OCI-M2 (cell line): ENCODE results near the gene HOXA2.

Experiments
- DNase-seq: peaks from one replicate; lab custom pipeline; 2025; ENCODE audit not compliant: unreplicated experiment; lab: John Stamatoyannopoulos, UW

Gene HOXA2

GRCh38 chr7:27112955-27113949, 10.8 kb upstream of the HOXA2 start:
- no peak for DNase-seq

- DNase-seq, result no peak
Observed at GRCh38 chr7:27112361-27112760, 9.9 kb upstream of the HOXA2 start.

- DNase-seq, result no peak
Observed at GRCh38 chr7:27111751-27112277, 9.3 kb upstream of the HOXA2 start.

GRCh38 chr7:27111042-27111750, 8.7 kb upstream of the HOXA2 start:
- DNase-seq, result no peak

- DNase-seq, result no peak
Observed at GRCh38 chr7:27110186-27111031, 7.9 kb upstream of the HOXA2 start.

- DNase-seq, result no peak
Observed at GRCh38 chr7:27109466-27110185, 7.1 kb upstream of the HOXA2 start.

- no peak for DNase-seq
Observed at GRCh38 chr7:27108390-27109127, 6.1 kb upstream of the HOXA2 start.

GRCh38 chr7:27107391-27108381, 5.2 kb upstream of the HOXA2 start:
- DNase-seq, result no peak

- DNase-seq, result no peak
Observed at GRCh38 chr7:27106901-27107240, 4.4 kb upstream of the HOXA2 start.

GRCh38 chr7:27106181-27106900, 3.9 kb upstream of the HOXA2 start:
- no peak for DNase-seq

GRCh38 chr7:27105301-27106031, 3.0 kb upstream of the HOXA2 start:
- no peak for DNase-seq

- DNase-seq, result no peak
Observed at GRCh38 chr7:27104341-27105058, 2.0 kb upstream of the HOXA2 start.

GRCh38 chr7:27103489-27104226, 1.2 kb upstream of the HOXA2 start:
- DNase-seq, result no peak

- no peak for DNase-seq
Observed at GRCh38 chr7:27101957-27102580, 414 bp downstream of the HOXA2 start.

GRCh38 chr7:27101171-27101956, 1.1 kb downstream of the HOXA2 start:
- DNase-seq, result no peak
